C4-2B (cell line): ENCODE measurements around the gene ATXN3.

Experiments used
- H3K27ac ChIP-seq: fragments of 450-650 bp; 2 replicates; pipeline ENCODE4 v1.5.1; 2017
- ZFX ChIP-seq: fragments of 450-650 bp; IDR thresholded peaks from 2 replicates; pipeline ENCODE4 v1.6.1; 2017
- TF ChIP-seq, protein P1 (sequence below): fragments of 450-650 bp; conservative IDR thresholded peaks from 2 replicates; pipeline ENCODE4 v1.5.1; 2017; ENCODE audit warnings: mild to moderate bottlenecking

ATXN3 gene

DNA sequence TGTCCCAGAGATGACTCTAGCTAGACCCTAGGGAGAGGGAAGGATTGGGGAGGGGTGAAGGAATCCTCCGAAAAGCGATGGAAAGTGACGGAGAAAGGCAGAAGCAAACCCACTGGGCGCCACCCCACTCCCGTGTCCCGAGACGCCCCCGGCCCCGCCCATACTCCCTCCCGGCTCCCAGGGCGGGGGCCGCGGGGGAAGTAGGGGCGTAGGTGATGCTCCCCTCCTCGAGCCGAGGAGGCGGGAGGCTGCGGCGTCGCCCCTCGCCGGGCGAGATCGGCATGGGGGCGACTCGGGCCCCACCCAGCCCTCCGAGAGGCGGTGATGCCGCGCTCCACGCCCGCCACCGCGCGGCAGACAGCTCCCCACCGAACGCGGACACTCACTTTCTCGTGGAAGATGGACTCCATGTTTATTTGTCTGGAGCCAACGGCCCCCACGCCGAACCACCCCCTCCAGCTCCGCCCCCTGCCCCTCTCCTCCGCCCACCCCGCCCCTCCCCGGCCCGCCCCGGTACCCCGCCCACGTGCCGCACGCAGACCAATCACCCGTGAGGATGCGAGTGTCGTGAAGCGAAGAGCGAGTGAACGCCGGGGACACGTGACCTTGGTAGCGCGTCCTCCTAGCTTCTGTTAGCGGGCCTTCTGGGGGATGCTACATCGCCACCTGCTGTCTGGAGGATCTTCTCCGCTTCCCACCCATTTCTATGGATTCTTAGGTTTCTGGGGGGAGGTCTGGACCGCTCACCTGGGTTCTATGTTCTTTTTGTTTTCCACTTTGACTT is at the start of gene ATXN3:
ATXN3 (minus strand) TSS at position 440 of the 784 bp plus-strand sequence; CDS start at position 410, 30 bp downstream.
- peak within 1 kb of the TSS; percentile 92 for H3K27ac ChIP-seq
- TF ChIP-seq, protein P1, sequence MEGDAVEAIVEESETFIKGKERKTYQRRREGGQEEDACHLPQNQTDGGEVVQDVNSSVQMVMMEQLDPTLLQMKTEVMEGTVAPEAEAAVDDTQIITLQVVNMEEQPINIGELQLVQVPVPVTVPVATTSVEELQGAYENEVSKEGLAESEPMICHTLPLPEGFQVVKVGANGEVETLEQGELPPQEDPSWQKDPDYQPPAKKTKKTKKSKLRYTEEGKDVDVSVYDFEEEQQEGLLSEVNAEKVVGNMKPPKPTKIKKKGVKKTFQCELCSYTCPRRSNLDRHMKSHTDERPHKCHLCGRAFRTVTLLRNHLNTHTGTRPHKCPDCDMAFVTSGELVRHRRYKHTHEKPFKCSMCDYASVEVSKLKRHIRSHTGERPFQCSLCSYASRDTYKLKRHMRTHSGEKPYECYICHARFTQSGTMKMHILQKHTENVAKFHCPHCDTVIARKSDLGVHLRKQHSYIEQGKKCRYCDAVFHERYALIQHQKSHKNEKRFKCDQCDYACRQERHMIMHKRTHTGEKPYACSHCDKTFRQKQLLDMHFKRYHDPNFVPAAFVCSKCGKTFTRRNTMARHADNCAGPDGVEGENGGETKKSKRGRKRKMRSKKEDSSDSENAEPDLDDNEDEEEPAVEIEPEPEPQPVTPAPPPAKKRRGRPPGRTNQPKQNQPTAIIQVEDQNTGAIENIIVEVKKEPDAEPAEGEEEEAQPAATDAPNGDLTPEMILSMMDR: peak; percentile 92
- no peak for TF ChIP-seq ZFX

DNA sequence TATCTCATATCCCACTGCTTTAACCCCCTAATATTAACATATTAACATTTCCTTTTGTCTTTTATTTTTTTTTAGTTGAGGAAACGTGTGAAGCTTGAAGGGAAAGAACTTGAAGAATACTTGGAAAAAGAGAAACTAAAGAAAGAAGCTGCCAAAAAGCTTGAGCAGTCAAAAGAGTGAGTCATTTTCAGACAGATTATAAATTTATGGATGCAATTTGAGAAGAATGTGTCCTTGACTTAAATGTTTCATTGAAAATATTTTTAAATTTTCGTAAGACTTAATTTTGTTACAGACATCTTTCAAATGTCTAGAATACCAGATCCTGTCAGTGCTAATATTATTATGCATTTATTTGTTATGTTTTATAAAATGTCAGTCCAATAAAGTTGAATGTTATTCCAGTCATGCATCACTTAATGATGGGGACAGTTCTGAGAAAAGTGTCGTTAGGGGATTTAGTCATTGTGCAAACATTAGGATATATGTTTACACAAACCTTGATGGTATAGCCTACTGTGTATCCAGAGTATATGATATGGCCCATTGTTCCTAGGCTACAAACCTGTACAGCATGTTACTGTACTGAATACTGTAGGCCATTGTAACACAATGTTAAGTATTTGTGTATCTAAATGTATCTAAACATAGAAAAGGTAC is 48.0 kb upstream of the ATXN3 start:
- no peak for TF ChIP-seq ZFX
- TF ChIP-seq, protein P1: no peak
- H3K27ac ChIP-seq: no peak overlapping the region

DNA sequence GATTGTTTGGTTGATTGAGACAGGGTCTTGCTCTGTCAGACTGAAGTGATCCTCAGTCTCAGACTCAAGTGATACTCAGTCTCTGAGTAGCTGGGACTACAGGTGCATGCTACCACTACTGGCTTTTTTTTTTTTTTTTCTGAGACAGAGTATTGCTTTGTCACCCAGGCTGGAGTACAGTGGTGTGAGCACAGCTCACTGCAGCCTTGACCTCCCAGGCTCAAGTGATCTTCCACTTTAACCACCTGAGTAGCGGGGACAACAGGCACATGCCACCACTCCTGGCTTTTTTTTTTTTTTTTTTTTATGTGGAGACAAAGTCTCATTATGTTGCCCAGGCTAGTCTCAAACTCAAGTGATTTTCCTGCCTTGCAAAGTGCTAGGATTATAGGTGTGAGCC is 47.2 kb upstream of the ATXN3 start:
- TF ChIP-seq, protein P1: no peak
- no peak for TF ChIP-seq ZFX
- no peak overlapping the region for H3K27ac ChIP-seq

DNA sequence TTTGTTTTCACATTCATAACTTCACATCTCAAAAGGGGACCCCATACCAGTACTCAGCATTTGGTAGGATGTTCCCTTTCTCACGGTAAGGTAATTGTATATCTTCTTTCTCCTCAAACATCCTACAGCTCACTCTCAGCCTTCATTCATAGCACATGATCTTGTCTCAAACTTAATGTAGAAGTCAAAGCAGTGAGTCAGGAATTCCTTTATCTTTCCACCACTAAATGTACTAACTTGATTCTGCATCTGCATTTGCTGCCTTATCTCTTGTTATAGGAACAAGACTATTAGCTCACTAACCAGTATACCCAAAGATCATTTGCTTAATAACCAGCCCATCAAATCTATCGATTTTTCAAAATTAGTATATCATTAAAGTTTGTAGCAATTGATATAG is 38.3 kb upstream of the ATXN3 start:
- TF ChIP-seq ZFX: no peak
- TF ChIP-seq, protein P1: no peak
- H3K27ac ChIP-seq: no peak overlapping the region

DNA sequence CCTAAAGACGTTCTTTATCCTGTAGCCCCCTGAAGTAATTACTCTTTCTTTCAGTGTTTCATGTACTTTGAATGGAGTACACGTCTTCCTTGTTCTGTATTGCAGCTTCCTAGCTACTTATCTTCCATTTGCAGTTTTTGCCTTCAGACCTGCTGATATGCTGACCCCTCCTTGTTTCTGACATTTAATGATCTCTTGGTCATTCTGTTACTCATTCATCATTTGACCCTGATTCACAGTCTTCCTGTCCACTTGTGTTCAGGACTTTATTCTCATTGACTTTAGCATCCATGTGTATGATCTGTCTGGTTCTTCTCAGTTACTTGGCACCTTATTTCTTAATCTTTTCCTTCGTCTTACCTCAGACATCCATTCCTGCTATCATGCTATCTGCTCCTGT is 37.6 kb upstream of the ATXN3 start:
- H3K27ac ChIP-seq: no peak overlapping the region
- TF ChIP-seq, protein P1: no peak
- no peak for TF ChIP-seq ZFX

DNA sequence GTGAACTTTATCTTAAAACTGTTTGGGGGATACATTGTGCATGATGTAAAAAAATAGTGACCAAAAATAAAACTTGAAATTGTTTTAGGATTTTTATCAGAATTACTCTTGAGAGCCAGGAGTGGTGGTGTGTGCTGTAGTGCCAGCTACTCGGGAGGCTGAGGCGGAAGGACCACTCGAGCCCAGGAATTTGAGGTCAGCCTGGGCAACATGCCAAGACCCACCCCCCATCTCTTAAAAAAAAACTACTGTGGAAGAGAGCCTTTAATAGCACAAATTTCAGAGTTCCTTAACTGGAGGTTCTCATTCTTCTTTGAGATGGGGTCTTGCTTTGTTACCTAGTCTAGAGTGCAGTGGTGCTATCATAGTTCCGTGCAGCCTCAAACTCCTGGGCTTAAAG is 36.9 kb upstream of the ATXN3 start:
- H3K27ac ChIP-seq: no peak overlapping the region
- no peak for TF ChIP-seq ZFX
- TF ChIP-seq, protein P1: no peak

DNA sequence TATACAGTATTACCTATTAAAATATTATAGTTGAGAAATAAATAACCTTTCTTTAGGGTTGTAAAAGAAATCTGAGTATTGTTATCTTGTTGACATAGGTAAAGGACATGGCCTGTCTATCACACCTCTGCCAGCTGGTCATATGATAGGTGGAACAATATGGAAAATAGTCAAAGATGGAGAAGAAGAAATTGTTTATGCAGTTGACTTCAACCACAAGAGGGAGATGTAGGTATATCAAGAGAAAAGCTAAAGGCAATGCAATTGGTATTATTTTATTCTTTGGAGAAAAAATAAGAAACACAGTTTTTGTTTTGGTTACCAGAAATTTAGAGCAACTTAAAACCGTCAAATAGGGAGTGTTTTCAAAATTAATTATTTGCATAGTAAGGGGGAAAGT is 28.9 kb upstream of the ATXN3 start:
- no peak overlapping the region for H3K27ac ChIP-seq
- no peak for TF ChIP-seq ZFX
- TF ChIP-seq, protein P1: peak; percentile 78
